NCI-H1436 treated with DMSO at 0.1 percent for 48 hours (cell line): ENCODE data around the gene TRIM43B.
"Not testable (repeated sequence)": the region's sequence is repeated elsewhere in the genome, so short reads cannot be mapped to it uniquely, and the experiment has no call there.

Experiments
- DNase-seq: peaks from one replicate; lab custom pipeline; 2025; lab: John Stamatoyannopoulos, UW

TRIM43B gene

DNA sequence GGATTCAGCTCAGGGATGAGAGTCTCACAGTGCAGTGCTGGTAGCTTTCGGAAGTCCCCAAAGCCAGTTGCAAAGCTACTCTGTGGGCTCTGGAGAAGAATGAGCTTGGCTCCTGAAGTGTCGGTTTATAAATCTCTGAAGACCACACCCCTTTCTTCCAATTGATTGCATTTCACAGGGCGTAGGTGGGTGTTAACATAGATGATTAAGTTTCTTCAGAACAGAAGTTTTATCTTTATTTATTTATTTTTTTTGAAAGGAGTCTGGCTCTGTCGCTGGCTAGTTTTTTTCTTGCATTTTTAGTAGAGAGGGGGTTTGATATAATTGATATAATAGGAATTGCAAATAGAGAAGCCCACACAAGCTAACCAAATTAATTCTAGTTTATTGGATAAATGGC, at the start of gene TRIM43B:
Gene TRIM43B, minus strand, starts transcription at position 101 of the 400 bp plus-strand sequence. CDS start 2,040 bp downstream, outside the sequence.
- not testable (repeated sequence) for DNase-seq

DNA sequence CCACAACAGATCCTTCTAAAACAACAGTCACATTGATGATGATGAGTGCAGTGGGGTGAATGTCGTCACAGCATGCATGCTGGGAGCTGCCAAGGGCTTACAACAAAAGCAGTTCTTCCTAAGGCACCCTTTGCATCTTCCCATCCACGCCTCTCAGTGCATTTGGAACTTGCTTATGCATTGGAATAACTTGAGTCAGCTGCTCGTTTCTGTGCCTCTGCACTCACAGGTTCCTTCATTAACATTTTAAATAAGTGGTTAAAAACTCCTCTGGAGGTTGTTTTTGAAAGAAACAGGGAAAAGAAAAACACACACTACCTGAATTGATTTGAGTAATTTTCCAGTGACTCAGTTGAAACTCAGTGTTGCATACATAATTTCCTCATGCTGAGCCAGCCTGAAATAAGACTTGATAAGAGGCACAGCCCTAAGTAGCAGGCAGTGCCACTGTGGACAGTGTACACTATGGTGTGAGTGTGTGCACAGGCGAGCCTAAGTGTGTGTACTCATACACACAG, 46.8 kb upstream of the TRIM43B start:
- no peak for DNase-seq

DNA sequence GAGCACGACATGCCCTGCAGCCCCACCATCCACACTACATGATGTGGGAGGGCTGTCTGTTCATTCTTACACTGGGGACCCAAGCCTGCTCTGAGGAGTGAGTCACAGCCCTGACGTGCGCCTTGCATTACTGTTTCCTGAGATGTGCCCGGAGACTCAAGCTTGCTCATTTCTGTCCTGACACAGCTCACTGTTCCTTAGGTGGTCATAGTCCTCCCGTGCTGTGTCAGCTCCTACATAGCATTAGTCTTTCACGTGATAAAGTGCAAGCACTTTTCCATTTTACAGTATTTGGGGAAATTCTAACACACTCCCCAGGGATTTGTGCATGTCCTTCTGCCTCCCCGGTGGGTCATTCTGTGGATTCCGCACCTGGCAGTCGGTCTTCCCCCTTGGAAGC, 46.2 kb upstream of the TRIM43B start:
- no peak for DNase-seq

DNA sequence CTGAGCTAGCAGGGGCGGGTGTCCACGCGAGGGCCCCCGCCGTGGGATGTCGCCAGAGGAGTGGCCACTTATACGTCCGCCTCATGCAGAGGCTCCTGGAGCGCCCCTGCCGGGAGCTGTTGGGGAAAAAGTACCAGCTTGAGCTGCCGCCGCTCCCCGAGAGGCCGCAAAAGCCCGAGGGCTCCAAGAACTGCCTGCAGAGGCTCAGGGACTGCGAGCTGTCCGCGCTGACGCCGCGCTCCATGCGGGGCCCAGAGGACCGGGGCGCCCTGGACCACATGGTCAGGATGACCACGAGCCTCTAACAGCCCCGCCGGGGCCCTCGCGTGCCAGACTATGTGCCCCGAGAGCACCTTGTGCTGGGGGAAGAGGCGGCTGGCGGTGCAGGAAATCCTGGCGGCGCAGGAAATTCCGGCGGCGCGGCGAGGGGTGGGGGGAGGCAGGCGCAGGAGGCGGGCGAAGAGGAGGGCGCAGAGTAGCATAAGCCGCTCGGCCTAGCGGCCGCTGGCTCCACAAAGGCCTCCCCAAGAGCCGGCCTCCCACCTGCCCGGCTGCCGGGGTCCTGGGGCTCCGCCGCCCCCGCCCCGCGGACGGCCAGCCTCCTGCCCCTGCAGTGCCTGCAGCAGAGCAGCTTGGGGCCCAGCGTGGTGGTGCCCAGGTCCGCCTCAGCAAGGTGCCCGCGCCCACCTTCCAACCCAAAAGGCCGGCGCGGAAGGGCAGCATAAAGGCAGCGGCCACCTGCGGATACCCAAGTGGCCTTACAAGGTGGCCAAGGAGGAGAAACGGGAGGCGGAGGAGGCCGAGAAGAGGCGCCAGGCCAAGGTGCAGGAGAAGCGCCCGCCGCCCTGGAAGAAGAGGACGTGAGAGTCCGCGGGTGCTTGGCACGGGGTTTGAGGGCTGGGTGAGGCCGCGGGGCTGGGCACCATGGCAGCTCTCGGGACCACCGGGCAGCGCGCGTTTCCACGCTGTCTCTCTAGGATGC, 42.1 kb upstream of the TRIM43B start:
- DNase-seq: no peak

DNA sequence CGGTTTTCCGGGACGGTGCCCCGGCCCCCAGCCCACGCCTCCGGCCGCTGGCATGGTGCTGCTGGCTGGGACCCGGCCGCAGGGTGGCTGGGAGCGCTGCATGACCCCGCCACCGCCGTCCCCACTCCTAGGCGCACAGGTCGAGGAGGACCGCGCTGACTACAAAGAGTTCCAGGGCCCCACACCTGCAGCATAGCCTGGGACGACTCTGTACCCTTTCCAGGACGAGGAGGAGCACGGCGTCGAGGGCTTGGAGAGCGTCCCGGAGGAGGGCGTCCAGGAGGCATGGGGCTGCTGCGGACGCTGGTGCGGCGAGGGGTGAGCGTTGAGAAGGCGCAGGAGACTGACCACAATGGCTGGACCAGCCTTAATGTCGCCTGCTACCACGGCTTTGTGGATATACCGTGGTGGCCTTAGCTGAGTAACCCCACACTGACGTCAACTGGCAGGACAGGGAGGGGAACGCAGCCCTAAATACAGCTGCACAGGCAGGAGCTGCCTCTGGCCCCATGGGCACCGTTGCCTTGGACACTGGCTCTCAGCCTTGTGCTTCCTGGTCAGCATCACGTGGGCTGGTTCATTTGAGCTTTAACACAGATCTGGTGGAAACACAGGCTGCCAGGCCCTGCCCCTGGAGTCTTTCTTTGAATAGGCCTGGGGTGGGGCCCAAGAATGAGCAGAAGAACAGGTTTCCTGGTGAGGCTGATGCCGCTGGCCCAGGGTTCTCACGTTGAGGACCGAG, 40.9 kb upstream of the TRIM43B start:
- no peak for DNase-seq

DNA sequence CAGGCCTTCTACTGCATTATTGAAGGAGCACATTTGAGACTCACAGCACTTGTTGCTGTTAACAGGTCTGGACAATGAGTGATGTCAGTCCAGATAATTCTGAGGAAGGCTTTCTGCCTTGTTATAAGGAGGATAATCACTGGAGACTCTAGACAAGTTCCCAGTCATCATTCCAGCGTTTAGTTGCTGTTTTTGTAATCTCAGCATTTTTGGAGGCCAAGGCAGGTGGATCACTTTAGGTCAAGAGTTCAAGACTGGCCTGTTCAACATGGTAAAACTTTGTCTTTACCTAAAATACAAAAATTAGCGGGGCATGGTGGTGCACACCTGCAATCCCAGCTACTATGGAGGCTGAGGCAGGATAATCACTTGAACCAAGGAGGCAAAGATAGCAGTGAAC, 39.6 kb upstream of the TRIM43B start:
- no peak for DNase-seq

DNA sequence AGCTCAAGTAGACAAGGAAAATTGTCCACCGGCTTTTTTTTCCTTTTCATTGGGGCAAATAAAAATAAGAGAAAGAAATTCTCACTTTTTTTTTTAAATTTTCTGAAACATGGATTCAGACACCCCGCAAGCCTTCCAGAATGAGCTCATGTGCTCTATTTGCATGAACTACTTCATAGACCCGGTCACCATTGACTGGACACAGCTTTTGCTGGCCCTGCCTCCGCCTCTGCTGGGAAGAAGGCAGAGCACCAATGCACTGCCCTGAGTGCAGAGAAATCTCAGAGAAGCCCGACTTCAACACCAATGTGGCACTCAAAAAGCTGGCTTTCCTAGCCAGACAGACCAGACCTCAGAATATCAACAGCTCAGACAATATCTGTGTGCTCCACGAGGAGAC, 30.2 kb upstream of the TRIM43B start:
- no peak for DNase-seq

DNA sequence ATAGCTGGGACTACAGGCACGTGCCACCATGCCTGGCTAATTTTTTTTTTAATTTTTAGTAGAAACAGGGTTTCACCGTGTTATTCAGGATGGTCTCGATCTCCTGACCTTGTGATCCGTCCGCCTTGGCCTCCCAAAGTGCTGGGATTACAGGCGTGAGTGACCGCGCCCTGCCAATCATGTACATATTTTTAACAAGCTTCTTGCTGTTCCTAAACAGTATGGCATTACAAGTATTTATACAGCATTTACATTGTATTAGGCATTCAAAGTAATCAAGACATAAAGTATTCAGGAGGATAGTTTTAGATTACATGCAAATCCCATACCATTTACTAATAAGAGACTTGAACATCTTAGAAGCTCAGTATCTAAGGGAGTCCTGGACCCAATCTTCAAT, 29.7 kb upstream of the TRIM43B start:
- DNase-seq: not testable (repeated sequence)

DNA sequence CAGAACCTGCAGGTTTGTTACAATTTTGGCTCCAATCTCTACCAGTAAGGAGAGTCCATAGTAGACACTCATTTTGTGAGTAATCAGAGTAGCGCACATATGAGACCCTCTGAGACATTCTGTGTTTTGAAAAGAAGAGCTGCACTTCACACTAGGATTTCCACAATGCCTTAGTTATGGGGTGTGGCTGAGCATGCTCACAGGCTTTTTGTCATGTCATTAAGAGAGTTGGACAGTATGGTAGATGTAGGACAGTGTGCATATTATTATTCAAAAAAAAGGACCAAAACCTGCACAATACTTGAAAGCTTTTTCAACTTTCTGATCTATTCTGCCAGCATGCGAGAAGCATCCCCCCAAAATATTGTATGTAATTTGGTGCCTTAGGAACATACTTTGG, 24.9 kb upstream of the TRIM43B start:
- DNase-seq: no peak

DNA sequence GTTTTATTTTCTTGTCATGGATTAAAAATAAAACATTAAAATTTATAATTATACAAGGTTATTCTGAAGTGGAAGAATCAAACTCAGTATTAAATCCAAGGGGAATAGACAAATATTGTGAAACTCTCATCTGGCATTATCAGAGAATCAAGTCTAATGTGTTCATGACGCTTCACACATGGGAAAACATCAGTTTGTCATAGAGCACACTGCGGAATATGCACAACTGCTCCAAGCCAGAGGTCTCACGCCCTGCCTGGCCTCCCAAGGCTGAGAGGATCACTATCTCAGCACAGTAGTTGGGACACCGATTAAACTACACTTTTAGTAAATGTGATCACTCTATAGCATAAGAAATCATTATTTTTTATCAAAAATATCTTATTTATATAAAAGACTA, 20.7 kb upstream of the TRIM43B start:
- no peak for DNase-seq

DNA sequence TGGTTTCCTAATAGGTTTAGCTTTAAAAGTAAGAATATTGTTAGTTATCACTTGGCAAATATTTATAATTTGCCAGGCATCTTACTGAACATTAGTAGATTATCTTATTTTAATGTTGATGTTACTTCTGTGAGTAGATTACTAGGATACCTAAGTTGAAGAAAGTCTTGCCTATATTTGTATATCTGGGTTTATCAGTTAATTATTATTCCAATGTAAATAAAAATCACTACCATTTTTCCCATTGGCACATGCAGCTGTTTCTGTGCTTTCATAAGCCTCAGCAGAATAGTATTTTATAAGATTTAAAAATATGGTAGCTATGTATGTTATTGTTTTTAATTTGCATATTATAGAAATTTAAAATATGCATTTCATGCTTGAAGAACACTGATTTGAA, 16.3 kb upstream of the TRIM43B start:
- no peak for DNase-seq

DNA sequence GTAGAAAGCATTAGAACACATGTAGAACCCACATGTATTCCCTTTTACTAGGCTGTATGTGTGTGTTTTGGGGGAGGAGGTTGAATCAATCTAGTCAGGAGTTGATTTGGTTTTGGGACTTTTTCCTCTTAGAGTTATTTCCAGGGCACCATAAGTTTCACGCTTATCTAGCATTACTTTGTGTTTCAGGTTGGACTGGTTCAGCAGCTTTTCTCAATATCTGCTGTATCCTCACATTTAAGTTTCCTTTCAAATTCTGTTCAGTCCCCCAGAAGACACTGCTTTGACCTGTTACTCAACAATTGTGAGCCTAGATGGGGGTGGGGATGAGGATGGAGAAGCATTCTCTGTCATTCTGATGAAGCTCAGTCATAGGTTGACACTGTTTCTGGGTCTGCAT, 7.5 kb upstream of the TRIM43B start:
- not testable (repeated sequence) for DNase-seq

DNA sequence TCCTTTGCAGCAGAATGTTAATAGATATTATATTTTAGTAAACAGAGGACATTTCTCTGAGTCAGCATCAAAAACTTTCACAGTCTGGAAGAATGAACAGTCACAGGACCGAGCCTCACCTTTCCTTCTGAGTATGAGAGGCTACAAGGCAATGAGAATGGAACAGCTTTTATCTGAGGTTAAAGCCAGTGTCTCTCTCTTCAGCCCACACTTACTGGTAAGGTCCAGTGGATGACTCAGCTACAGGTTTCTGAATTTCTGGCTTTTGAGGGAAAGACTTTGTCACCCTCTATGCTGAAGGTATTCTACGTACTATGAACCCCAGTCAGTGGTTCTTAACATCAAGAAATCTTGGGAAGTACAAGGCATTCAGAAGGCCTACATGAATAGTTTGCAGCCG, 9.5 kb downstream of the TRIM43B start:
- DNase-seq: not testable (repeated sequence)

DNA sequence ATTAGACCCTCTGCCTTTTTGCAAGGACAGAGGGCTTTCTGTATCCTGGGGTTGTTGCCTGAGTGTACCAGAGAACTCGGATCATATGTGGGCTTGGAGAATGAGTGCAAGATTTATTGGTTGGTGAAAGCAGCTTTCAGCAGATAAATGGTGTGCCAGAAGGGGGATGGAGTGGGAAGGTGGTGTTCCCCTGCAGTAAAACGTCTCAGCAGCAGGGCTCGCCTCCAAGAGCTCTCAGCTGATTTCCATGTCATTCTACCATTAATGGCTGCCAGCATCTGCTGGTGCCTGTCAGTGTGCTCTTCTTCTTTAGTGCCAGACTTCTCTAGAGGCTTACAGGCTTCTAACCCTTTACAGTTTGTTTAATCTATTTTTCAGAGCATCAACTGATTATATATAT, 16.6 kb downstream of the TRIM43B start:
- not testable (repeated sequence) for DNase-seq

DNA sequence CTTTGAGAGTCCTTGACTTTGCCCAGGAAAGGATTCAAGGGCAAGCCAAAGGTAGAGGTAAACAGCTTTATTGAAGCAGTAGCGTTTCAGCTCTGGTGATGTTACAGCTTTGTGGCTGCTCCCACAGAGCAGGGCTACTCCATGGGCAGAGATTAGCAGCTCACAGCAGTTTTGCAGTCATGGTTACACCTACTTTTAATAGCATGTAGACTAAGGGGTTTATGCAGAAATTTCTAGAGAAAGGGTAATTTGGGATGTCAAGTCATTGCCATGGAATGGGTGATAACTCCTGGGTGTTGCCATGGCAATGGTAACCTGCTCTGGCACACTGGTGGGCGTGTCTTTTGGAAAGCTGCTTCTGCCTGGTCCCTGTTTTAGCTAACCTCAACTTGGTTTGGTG, 18.0 kb downstream of the TRIM43B start:
- DNase-seq: not testable (repeated sequence)

DNA sequence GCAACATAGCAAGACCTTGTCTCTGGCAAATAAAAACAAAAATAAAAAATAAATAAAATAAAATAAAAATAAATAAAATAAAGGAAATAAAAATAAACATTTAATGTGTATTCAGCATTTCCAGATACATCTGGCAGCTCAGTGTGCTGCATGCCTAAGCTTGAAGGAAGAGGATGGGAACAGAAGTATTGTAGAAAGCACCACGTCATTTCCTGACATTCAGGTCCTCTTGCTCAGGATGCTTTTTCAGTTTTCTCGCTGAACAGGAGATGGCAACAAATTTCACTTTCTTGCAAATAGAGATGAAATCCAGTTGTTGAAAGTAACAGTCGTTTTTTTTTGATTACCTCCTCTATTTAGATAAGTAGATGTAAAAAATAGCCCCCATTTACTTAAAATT, 21.3 kb downstream of the TRIM43B start:
- DNase-seq: not testable (repeated sequence)

DNA sequence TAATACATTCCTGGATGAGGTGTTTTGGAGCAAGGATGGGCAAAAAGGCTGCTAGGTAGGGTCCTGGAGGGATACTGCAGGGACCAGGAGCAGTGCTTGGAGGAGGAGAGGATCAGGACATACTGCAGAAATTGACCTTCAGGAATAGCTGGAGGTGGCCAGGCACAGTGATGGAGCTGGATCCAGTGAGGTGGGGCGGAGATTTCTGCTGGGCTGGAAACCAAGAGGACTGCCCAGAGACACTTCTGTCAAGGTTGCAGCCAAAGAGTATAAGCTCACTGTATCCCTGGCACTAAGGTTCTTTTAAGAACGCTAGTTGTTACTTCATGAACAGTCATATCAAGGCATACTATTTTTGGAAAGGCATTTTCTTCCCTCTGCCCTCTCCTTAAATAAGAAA, 39.2 kb downstream of the TRIM43B start:
- DNase-seq: not testable (repeated sequence)

DNA sequence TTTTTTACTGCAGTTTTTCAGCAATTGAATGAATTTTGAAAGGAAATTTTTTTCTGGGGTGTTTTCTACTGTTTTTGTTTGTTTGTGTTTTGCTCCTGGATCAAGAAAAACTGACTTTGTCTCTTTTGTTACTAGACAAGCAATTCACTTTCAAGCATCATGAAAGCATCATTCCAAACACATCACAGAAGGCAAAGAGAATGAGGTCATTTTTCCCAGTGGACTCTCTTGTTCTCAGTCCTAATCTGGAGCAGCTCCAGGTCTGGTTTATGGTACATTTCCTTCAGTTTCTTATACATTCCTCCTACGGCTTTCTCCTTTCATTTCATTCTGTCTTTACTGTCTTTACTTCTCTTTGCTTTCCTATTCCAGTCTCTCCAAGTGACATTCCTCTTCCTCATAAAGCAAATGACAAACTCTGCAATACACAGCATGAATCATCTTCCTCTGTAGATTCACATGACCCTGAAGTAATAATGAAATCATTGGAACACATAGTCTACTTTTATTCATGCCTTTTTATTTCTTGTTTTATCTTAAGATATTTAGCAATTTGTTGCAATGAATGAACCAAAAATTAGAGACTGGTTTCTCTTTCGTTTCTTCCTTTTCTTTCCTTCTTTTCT, 42.0 kb downstream of the TRIM43B start:
- not testable (repeated sequence) for DNase-seq

DNA sequence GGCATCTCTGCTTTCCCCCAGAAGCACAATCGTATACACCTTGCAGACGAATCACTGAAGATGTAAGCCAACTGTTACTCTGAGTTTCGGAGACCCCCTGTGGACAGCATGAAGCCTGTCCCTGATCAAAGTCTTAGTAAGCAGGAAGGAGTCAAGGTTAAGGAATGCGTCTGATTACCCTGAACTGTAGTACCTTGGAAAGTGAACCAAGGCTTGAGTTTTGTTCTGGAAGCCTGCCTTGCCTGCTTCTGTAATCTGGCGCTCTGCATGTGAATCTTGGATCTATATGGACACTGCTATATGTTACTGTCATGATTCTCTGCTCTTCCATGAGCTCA, 48.7 kb downstream of the TRIM43B start:
- DNase-seq: not testable (repeated sequence)

DNA sequence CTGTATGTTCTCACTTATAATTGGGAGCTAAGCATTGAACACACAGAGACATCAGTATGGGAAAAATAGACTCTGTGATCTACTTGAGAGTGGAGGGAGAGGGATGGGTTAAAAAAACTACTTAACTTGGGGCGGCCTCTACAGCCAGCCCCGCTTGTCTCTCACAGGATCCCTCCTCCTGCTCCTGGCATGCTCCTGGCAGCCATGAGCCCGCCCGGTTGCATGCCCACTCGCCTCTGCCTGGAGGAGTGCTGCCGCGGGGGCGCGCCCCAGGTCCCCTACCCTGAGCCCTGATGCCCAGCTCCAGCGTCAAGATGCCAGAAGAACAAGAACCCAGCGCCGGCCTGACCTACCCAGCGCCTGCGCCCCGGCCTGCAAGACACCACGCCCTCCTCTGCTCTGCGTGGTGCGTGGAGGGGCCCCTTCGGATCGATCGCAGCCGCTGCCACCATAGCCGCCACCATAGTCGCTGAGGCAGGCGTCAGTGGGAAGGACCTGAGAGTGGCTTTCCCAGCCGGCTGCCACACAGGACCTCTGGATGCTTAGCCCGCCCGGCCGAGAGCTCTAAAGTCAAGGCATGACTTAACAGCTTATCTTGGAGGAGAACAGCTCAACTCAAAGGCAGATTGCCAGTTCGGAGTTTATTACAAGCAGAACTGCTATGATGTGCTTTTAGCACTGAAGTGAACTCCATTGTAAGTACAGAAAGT, 49.2 kb downstream of the TRIM43B start:
- DNase-seq: not testable (repeated sequence)

DNA sequence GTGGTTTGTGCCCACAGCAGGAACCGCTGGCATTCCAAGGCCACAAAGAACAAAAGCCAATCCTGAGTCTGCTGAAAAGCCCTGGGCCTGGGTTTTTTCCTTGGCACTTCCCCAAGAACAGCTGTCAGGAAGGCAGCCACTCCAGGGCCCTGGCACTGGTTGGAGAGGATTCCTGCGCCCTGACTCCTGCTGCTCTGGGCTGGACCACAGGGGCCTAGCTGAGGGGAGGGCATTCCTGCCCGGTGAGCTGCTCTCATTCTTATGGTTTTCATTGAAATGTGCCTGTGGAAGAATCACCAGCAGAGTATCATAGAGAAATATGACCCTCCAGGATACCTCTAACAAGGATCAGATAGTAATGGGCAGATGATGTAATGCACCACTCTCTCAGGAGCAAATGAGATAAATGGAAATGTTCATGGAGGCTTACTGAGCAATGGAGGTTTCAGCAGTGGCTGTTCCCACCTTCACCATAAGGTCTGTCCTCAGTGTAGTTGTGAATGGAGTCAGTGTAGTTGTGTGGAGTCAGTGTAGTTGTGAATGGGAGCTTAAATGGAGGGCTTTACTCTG, 50.0 kb downstream of the TRIM43B start:
- DNase-seq: not testable (repeated sequence)
